ENCODE data around the gene PARS2.

PARS2 gene

DNA sequence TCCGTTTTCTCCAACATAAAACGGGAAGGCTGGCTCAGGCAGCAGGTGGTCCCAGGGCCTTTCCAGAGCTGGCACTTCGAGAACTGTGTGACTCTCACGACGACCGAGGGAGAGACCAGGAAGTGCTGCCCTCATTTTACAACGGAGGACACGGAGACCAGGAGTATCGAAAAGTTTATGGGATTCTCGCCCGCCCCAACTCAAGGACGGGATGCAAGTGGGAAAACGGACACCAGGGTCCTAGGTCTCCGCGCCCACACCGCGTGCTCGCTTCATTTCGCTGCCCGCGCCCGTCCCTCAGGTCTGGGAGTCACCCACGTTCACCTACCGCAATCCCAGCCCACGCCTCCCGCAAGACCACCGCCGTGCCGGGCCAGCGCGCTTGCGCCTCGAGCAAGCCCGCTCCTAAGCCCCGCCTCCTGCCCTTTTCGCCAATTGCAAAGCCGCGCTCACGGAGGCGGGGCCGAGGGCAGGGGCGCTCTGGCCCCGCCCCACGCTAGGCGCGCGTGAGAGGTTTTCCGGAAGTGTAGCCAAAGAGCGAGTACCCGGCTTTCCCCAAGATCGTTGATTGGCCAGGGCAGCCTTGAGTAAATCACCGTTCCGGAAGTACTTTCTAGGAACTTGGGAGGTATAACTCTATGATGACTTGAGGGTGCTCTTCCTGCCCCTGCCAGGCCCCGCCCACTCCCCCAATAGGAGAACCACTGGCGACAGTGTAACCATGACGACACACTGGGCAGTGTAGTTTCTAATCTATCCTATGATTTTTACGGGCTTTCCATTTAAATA is at the start of gene PARS2:
Gene PARS2, minus strand, starts transcription at position 391 of the 789 bp plus-strand sequence. CDS start 5,362 bp downstream, outside the sequence.
- DNase-seq = peak; percentile 63 to 93

DNA sequence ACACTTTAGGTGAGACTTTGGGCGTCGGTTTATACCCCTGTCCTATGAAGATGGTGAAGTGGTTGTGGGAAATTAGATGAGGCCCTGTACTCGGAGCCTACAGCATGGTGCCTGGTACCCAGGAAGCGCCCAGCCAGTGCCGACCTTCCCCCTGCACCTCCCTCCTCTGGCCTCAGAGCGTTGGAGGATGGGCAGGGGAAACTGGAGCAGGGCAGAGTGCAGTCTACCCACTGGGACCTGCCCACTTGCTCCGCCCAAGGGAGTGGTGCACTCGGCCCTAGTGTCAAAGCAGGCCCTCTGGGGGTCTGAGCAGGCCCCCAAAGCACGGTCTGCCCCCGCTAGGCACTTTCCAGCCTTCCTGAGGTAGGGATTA is 49.8 kb upstream of the PARS2 start:
- DNase-seq = no peak

DNA sequence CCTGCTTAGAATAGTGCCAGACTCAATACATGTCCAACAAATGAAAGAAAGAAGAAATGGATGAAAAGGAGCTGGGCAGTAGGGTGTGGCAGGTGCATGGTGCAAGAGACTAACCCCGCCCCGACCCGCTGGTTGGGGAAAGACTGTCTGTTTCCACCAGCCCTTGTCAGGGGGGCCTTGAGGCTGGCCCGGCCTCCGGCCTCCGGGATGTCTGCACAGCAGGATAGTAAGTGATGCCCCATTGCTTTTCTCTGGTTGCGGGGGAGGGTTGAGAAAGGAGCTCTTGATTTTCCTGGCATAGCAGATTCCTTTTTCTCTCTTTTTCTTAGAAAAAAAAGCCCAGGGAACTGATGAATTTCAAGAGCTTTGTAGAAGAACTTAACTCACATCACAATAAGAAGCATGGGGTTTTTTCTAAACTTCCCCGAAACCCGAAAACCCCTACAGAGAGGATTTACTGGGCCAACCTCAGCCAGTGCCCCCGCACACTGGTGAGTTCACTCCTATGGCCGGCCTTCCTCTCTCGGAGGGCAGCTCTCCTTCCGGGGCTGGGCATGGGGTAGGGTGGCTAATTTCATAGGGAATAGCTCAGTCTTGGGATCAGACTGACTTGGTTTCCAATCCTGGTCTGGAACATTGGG is 49.3 kb upstream of the PARS2 start:
- DNase-seq = no peak

DNA sequence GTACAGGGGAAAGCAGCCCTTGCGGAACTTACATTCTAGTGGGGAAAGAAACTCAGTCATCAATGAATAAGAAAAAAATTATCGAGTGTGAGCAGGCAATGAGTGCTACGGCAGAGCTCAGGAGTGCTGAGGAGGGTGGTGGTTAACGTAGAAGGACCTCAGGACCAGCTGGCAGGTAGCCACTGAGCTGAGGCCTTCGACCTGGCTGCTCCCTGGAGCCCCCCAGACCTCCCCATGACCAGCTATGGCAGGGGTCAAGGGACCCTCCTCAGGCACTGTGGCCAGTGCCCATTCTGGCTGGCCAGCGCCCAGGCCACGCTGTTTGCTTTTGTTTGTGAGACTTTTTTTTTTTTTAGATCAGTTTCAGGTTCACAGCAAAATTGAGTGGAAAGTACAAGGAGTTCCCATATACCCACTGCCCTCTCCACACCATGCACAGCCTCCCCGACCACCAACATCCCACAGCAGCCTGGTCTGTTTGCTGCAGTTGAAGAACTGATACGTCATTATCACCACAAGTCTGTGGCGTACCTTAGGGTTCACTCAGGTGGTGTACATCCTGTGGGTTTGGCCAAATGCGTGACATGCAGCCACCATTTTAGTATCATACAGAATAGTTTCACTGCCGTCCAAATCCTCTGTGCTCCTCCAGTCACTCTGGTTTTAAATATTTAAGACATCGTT is 48.6 kb upstream of the PARS2 start:
- no peak for DNase-seq

DNA sequence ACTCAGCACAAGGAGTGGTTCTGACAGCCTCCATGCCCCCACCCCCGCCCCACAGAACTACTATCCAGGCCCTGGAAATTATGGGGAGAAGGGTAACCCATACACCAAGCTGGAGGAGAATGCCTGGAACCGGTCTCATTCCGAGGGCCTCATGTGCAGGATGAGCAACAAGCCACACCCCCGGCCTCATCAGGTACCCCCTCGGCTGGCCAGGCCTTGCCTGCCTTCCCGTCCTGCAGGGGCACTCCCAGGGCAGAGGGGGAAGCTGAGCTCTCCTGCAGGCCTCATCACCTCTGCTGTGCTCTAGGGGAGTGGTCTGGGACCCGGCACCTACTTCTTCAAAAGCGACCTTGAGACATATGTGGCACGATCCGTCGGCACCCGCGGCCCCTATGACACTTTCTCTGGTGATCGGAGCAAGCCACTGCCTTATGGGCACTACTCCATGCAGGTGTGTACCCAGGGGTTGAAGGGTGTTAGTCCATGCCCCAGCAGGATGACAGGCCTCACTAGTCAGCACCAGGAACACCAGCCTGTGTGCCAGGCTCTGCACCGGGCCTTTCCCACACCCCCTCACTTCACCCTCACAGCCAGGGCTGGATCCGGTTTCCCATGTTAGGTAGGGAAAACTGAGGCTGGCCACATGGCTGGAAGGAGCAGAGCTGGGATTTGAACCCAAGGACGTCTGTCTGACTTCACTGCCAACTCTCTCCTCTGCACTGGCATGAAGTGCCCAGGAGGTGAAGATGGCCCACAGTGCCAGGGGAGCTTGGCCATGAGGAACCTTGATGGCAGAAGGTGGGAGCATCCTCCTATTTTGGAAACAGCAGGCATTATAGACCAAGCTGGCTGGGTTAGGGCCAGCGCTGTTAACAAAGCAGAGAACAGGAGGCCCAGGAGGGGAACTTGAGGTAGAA is 47.7 kb upstream of the PARS2 start:
- no peak for DNase-seq

DNA sequence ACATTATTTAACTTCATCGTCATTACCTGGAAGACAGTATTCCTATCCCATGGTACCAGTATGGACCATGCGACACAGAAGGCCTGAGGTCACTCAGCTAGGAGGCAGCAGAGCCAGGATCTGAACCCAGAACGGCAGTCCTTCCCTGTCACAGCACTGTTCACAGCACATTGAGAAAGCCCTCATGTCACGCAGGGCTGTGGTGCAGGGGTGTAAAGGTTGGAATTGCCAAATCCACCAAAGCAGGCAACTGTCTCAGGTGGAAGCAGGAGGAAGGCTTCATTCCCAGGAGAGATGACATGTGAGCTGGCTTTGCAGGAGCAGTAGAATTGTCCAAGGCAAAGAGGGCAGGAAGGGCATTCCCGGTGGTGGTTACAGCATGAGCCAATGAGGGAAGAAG is 46.7 kb upstream of the PARS2 start:
- no peak for DNase-seq

DNA sequence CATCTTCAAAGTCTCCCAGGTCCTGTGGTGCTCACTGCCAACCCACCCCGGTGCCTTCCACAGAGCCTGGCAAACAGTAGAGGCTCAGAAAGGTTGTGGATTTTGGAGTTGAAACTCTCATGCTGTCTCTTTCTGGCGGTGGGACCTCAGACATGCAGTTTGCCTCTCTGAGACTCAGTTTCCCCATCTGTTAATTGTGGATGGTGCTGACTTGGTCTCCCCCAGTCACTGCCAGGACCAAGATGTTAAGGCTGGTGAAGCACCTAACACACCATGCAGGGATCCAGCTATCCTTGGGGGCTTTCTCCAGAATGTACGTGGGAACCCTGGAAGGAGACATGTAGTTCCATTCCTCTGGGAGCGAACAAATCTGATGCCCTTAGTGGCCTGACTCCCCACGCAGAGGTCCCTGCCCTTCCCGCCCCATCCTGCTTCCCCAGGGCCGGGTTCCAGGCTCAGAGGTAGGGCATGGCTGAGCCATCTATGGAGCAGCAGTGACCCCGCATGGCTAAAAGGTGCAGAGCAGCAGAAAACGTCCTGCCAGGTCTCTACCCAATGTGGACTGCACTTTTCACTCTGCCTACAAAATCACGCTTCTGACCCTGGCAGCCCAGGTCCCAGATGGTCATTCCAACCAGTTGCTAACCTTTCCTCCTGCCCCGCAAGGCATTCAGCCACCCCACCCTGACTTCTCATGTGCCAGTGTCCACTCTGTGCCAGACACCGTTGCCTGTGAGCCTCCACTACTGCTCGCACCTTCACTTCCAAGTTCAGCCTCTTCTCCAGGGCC is 46.0 kb upstream of the PARS2 start:
- peak in 1 of 2 donors; percentile 33 for DNase-seq

DNA sequence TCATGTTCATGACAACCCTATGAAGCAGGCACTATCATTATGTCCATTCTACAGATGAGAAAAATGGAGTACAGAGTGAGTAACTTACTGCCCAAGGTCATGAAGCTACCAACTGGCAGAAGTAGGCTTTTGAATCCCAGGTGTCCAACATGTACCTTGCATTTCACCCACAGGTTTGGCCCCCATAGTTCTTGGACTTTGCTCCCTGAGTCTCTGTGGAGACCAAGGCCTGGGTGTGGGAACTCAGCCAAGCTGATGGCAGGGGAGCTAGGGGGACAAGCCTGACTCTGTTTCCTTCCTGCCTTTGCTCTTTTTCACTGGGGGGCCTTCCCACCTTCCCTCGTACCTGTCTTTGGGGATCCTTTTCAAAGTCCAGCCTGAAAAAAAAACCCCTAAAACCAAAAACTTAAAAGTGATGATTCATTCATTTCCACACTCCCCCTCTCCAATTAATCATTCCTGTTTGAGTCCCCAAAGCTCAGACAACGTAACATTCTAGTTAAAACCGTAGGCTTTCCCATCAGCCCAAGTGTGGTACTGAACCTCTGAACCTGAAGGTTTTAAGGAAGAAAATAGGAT is 45.3 kb upstream of the PARS2 start:
- no peak for DNase-seq

DNA sequence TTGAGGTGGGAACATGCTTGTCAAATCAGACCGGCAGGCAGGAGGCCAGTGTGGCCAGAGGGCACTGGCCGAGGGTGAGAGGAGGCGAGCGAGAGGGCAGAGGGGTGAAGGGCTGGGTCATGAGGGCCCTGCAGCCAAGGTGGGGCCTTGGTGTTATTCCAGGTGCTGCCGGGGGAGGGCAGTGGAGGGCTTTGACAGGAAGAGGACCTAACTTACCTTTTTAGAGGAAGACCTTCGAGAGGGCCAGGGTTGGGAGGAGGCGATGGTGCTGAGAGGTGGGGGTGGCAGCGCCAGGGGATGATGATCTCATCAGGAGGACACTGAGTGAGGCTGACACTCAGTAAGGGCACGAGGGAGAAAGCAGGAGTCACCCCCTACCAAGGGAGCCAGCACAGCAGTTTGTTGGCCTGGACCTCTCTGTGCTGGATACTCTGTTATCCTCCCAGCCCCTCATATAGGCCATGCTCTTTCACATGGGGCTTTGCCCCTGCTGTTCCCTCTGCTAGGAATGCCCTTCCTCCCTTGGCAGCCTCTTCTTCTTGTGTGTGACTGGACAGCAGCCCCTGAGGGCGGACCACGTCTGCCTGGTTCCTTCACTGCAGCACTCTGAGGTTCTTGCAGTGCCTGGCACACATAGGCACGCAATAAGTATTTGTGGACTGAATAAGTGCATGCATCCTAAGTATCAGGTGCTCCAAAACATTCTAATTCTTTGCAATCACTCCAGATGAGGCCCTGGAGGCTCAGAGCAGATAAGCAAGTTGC is 44.3 kb upstream of the PARS2 start:
- no peak for DNase-seq

DNA sequence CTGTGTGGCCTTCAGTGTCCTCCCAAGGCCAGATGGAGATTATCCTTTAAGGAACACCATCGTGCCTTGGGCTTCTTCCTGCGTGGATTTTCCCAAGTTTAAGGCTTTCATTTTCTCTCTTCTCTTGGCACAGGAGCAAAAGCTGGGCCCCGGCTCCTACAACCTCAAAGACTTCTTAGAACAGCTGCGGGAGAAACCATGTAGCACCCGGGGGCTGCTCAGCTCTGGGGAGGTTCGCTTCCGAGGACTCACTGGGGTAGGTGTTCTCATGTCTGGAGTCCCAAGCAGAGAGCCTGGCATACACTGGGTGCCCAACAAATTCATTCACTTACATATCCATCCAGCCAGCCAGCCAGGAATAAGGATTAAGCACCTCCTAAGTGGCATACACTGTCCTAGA is 43.4 kb upstream of the PARS2 start:
- no peak for DNase-seq

DNA sequence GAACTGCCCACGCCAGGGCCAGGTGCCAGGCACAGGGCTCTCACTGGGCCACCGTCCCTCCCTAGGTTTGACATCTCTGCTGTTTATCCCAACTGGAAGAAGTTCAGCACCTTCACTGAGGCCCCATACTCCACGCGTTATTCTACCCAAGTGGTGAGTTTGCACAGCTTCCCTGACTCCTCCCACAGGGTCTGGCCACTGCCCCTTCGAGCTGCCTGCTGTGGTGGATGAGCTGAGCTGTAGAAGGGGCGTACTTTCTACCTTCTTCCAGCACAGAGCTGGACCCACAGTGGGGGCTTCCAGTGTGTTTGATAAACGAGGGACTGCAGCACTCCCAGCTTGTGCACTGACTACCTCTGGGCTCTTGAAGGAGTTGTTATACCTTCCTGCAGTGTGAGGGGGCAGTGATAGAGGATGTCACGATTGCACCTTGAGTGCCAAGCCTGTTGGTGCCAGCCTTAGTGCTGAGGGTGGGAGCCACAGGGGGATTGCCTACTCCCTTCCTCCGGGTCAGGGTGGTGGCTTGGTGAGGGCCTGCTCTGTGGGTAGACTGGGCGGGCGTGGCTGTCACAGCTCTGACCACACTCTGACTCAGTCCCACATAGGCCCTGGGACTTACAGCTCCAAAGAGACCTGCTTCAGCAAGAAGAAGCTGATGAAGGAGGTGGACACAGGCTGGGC is 42.7 kb upstream of the PARS2 start:
- peak in 1 of 2 donors; percentile 31 for DNase-seq

DNA sequence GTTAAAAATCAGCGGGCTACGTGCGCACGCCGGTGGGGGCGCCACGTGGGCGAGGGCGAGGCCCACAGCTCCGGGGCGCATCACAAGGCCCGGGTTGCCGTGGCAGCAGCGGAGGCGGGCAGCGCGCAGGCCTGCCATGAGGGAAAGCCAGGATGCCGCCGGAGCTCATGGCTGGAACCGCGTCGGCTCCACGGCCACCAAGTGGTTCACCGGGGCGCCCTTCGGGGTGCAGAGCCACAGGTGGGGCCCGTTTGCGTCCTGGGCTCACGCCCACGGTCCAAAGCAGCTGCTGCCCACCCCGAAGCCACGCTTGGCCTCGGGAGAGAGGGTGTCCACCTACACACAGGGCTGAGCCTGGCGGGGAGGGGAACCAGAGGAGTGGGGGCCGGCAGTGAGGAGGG is 41.7 kb upstream of the PARS2 start:
- no peak for DNase-seq

DNA sequence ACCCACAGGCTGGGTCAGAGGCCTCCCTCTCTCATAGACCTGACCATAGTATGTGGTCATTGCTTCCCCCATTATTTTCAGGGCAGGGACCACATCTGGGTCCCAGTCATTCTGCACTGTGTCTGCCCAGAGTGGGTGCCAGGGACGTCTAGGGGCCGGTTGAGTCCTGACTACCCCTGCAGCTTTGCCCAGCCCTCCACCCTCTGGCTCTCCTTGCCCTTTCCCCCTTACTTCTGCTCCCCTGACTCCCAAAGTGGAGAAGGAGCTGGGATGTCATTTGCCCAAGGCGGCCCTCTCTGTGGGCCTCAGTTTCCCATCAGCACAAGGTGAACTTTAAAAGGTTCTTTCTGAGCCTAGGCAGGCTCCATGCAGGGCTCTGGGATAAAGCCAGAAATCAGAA is 41.1 kb upstream of the PARS2 start:
- no peak for DNase-seq

DNA sequence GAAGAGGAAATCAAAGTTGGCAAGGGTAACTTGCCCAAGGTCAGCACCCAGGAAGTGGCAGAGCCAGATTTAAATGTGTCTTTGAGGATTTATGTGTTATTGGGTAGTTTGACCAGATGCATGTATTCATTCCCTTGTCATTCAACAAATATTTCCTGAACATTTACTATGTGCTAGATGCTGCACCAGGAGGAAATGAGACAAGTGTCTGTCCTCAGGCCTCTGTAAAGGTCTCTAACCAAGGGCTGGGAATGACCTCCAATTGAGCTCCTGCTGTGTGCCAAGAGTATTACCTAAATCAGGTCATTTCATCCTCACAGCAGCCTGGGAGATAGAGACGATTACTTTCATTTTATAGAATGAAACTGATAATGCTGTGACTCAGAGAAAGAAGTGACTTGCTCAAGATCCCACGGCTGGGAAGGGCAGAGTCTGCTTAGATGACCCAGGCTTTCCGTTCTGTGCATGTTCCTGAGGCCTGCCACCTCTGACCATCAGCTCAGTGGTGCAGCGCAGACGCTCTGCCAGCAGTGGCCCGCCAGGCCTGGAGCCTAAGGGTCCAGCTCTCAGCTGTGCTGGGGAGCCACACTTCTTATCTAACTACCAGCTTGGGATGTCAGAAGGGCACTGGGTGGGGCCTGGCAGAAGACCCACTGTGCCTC is 40.3 kb upstream of the PARS2 start:
- no peak for DNase-seq

DNA sequence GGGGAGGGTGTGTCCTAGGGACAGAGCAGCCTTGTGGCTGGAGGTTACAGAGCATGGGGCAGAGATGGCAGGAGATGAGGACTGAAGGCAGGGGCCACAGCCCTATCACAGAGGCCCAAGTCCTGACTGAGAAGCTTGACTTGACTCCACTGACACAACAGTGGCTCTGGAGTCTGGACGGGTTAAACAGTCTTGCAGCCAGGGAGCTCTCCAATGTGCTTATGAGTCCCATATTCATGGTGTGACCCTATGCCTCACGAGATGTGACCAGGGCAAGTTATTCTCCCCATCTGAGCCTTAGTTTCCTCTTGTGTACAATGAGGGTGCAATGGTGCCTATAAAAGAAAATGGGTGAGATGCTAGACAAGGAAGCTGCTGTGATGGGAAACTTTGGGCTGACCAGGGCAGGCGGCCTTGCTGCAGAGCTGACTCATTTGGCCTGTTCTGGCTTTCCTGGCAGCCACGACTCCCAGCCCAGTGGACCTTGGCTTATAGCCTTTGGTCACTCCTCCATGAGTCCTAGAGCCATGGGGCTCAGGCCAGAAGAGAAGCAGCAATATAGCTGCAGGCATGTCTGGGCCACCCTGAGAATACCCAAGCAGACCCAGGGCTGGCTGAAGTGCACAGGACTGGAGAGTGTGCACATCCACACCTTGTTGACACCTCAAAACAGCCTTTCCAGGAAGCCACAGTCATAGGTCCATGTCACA is 39.6 kb upstream of the PARS2 start:
- DNase-seq = no peak

DNA sequence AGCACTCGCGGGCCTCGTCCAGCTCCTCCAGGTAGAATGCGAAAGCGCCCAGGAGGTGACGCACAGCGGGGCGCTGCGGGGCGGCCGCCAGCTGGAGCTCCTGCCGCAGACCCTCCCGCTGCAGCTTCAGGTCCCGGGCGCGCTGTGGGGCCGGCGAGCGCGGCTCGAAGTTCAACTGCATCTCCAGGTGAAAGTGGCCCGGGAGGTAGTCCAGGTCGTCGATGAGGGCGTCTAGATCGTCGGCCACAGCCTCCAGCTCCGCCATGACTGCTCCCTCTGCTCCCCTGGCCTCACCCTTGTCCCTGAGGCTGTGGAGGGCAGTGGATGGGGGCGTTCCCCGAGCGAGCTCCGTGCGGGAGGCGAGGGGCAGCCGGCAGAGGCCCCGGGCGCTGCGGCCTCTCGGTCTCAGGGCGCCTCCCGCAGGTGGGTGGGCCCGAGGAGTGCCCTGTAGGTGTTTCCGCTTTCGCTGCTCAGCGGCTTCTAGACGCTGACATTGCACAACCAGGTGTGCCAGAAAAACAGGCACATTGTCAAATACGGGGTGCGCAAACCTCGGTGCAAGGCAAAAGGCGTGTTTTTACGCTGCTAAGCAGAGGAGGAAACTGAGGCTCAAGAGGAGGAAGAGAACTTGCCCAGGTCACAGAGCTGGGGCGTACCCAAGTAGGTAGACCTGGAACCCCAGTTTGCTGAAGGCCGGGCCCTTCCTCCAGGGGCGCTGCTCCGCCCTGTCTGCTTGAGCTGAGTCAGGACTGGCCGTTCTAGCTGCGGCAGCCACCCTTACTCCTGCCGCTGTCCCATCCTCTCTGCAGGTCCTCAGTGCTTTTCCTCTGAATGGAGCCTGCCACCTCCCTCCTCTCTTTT is 36.8 kb upstream of the PARS2 start, which contains the start of gene TTC22:
Gene TTC22, minus strand, starts transcription at position 425 of the 861 bp plus-strand sequence. Its CDS starts 160 bp downstream, at position 265.
- peak in 1 of 2 donors; percentile 25 for DNase-seq

DNA sequence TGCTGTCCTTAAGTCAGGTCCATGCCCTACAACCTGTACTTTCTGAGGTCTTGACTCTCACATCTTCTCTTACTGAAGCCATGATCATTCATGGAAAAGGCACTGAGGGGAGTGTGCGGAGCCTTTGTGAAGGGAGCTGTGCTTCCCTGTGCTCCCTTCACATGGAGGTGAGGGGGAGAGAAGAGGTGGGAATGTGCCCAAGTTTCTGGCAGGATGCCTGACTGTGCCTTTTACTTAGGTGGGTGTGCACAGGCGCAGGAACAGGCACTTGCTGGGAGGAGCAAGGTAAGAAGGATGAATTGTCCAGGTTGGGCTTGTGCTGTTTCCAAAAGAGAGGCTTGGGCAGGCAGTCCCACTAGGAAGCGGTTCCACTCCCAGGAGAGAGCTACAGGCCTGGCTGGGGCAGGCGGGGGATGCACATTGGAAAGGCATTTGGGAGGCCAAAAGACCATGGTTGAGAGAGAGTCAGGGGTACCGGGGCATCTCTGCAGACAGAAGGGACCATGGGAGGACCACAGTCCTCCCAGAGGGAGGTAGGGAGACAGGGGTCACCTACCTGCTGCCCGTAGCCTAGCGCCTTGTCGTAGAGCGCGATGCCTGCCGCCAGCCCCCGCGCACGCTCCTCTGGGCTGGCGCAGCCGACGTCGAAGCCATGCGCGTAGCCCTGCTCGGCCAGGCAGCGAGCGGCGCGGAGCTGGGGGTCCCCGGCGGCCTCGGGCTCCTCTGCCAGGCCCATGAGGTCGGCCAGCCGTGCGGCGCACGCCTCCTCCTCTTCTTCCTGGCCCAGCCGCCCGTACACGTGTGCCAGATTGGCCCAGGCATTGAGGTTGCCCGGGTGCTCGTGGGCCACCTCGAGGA is 35.9 kb upstream of the PARS2 start:
- no peak for DNase-seq
